T-helper 2 cell (primary cell): ENCODE data around the gene TRMT61A.
"Not testable (repeated sequence)": the region's sequence is repeated elsewhere in the genome, so short reads cannot be mapped to it uniquely, and the experiment has no call there.

Source experiments
- DNase-seq, 5 experiments: peaks; one replicate each; pipeline versions ENCODE4 v3.0.0 to v3.0.0-alpha.2; 2012 to 2022

The TRMT61A gene

GRCh38 chr14:103509864-103510723 lies 18.9 kb upstream of the TRMT61A start:
- DNase-seq, result no peak

- no peak for DNase-seq
Measured at GRCh38 chr14:103510724-103511693, 18.0 kb upstream of the TRMT61A start.

GRCh38 chr14:103512180-103512579 lies 16.8 kb upstream of the TRMT61A start:
- not testable (repeated sequence) for DNase-seq

GRCh38 chr14:103512701-103513611 lies 16.0 kb upstream of the TRMT61A start:
- no peak for DNase-seq

DNA sequence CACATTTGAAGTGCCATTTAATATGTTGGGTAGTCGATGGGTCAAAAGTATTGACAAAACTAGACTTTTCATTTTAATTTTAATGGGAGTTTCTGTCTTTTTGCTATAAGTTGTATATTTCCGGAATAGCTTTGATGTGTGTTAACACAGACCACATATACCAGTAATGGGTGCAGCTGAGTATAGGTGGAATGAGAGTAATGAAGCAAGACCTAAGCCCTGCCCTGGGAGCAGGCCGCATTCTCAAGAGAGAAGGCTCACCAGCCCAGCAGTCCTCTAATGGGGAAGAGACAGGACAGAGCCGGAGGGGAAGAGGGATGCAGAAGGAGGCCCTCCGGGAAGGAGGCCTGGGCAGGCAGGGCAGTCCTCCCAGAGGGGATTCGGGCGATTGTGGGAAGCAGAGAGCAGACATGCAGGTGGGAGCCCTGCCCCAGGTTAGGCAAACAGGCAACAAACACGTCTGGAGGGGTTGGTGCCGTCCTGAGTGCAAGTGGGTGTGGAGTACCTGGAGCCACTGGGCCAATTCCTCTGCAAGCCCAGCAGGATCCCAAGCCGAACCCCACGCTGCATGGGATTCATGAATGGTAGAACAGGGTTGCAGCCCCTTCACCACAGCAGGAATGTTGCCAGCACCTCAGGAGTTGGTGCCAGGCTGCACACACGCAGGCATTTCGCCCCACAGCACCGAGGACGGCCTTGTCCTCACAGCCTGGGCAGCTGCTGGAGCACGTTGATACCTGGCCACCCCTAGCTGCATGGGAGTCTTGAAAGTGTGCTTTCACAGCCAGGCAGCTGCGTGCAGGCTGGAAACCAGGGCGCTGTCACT lies 14.2 kb upstream of the TRMT61A start:
- DNase-seq, result no peak

- no peak for DNase-seq
Measured at GRCh38 chr14:103516426-103517173, 12.4 kb upstream of the TRMT61A start.

GRCh38 chr14:103517174-103517566 lies 11.8 kb upstream of the TRMT61A start:
- no peak for DNase-seq

GRCh38 chr14:103517721-103518421 lies 11.1 kb upstream of the TRMT61A start:
- no peak for DNase-seq

GRCh38 chr14:103518422-103519042 lies 10.5 kb upstream of the TRMT61A start:
- DNase-seq, result peak; percentile 29 to 58 (median 41)

GRCh38 chr14:103519043-103519836 lies 9.8 kb upstream of the TRMT61A start:
- DNase-seq, result no peak

GRCh38 chr14:103519837-103520212 lies 9.2 kb upstream of the TRMT61A start:
- no peak for DNase-seq

GRCh38 chr14:103520269-103520656 lies 8.7 kb upstream of the TRMT61A start:
- DNase-seq, result no peak

GRCh38 chr14:103520657-103521437 lies 8.1 kb upstream of the TRMT61A start:
- DNase-seq, result peak; percentile 35 to 68 (median 58)

- peak in 1 of 5 experiments; percentile 39 for DNase-seq
Measured at GRCh38 chr14:103521438-103521950, 7.5 kb upstream of the TRMT61A start.

- DNase-seq, result peak in 1 of 5 experiments; percentile 30
Measured at GRCh38 chr14:103521951-103522563, 6.9 kb upstream of the TRMT61A start.

DNA sequence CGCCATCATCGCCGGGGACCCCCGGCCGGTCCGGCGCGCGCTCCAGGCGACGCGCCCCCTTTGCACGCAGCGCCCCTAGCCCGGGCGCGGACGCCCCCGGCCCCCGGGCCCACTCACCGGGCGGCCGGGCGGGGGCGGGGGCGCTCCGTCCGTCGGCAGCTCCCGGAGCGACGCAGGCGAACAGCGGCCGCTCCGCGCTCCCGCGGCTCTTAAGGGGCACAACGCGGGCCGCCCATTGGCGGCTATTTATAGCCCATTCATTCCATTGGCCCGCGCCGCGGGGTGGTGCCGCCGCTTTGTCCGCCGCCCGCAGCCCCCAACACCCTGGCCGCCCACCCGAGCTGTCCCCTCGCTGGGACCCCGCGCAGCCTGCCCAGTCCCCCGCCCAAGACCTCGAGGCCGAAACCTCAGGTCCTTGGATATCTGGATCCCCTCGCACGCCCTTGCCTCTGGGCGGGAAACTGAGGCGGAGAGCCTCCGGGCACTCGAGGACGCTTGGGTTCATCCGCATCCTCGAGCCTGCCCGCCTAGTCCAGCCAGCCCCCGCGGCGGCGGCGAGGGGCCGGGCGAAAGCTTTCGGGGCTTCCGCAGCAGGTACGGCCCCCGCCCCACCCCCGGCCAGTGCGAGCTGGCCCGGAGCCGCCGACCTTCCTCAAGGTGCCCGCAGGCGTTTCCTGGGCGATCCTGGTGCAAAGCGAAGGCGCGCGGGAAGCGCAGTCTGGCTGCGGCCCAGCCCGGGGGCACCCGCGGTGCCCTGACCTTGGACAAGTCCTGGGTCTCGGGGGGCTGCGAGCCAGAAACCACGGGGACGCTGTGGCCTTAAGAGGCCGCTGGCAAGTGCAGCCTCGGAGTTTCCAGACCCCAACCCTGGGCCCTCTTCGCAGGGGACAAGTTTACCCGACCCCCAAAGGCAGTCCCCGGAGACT lies 6.1 kb upstream of the TRMT61A start, which contains the start of gene CKB:
Gene CKB (minus strand): TSS at position 182 of the 926 bp plus-strand sequence. CDS start 337 bp downstream, outside the sequence.
- peak in 1 of 5 experiments; percentile 44 for DNase-seq
